NCI-H748 (cell line): Measurements from ENCODE around the gene HOXC10.

Source experiments
- DNase-seq: peaks from one replicate; lab custom pipeline; 2025; ENCODE audit not compliant: unreplicated experiment; lab: John Stamatoyannopoulos, UW

HOXC10 gene

DNA sequence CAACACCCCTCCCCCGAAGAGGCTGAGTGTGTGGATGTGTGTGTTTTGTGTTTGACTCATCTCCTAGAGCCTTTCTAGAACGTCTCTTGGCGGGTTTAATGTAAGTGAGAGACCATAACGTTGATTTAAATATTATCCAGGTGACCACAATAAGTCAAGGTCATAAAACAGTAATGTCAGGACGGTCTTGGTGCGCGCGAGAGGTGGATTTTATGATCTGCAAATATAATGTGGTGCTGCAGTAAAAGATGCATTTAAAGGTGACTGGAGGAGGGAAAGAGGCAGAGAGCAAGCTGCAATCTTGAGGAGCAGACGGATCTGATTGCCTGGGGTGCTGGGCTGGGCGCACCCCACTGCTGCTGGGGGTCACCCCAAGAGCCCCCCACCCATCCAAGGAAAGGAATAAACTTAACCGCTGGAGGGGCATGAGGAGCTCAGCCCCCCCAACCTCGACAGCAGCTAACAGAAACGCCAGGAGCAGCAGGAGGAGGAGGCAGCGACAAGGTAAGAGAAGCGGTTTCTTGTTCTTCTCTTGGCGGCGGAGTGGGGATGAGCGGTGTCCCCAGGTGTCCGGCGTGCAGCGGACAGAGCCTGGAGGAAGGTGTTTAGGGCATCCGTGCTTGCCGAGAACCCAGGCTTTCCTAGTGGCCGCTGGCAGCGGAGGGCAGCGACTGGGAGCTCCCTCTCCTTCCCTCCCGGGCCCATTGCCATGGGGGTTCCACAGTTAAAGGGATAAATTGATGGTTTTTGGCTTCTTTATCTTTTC, 5.5 kb downstream of the HOXC10 start:
- DNase-seq: peak; percentile 63

DNA sequence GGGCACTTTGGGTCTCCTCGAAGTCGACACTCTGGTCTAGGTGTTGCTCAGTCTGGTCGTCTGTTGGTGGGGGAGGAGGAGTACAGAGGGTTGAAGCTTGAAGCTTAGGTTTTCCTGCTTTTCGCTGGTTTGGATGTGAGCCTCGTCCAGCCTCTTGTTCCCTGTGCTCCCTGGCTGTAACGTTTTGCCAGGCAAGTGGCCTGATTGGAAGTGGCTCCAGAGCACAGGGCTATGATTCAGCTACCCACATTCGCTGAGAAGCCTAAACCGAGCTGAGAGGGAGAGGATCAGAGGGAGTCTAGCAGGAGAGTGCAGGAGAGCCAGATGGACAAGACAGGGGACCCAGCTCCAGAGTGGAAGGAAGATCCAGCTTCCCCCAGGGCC, 6.1 kb downstream of the HOXC10 start:
- DNase-seq: no peak

DNA sequence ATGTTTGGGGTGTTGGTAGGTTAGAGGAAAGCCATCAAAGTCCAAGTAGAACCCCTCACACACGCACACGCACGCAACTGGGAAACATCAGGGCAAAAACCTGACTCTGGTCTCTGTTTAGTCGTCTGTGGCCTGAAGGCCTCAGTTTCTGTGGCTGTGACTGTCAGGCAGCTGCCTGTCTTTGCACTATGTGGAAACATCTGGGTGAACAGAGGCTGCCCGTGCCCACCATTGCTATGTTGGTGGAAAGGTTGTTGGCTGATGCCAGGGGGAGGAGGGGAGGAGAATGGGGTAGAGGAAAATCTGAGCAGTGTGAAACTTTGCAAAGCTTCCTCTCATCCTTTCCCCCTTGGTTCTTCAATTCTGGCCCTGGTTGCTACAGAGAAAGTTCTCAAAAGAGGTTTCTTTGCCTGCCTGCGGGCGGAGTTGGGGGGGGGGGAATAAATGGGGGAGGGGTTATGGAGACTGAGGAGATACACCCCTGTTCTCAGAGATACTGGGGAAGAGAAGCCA, 7.5 kb downstream of the HOXC10 start:
- DNase-seq: no peak

DNA sequence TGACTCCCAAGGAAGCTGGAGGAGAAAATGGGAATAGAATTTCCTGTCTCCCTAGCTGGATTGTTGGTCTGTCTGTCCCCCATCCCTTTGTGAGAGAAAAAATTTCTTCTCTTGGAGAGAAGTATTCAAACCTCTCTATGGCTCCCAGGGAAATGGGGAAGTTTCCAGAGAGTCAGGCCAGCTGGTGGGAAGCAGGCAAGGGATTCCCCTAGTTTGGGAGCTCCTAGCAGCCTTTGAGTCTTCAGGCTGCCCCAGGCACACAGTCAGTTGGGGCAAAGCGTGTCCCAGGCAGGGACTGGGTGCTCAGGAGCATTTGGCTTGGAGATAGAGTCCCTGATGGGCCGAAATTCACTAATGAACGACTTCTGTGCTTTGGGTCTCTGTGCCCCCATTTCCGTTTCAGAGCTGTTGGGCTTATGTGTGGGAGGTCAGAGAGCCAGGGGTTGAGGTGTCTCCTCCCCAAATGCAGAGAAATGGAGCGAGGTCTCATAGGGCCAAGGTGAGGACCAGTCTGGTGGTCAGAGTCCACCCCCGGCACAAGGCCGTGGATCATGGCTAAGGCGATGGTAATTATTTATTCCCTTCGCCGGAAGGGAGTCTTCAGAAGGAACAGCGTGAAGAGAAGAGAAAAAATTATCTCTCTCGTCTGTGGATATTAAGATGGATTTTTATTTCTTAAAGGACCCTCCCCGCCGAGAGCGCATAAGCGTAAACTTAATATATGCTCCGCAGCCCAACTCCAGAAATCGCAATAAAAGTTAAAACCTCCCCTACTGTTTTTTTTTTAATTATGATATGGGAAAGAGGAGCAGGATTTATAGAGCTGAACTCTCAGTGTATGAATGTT, 8.4 kb downstream of the HOXC10 start:
- DNase-seq: no peak

DNA sequence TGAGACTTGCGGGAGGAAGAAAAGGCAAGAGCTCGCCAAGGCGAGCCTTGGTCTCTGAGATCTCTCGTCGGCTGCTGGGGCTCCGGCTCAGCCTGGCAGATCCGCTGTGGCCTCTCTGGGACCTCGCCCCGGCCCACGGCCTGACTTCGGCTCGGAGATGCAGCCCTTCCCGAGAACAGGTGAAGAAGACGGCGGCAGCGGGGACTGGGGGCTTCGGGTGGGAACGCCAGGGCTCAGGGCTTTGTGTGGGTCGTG, 9.0 kb downstream of the HOXC10 start:
- no peak for DNase-seq

DNA sequence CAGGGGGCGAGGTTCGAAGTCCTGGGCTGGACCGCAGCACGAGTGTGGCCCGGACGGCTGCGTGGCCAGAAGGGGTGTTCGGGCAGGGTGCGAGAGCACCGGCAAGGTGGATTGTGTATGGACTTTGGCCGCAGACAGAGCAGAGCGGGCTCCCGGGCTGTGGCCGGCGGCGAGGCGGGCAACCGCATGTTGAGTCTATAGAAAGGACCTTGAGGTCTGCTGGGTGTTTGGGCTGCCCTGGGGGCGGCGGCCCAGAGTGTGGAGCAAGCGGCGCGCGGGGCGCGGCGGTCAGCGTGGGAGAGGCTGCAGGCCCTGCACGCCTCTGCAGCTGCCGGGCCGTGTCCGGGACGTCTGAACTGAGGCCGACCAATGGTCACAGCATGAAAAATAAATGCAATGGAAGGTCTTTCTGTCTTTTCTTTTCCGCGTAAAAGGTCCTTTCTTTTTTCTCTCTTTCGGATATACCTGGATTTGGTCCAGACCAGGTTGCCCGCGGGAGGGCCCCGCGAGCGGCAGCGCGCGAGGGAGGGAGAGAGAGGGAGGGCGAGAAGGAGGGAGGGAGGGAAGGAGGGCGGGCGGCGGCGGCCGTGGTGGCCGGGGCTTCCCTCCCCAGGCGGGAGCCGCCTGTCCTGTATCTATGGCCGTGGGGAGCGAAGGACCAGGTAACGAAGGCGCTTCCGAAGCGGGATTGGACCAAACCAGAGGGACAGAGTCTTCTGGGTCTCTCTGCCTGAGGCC, 9.5 kb downstream of the HOXC10 start:
- peak; percentile 42 for DNase-seq

DNA sequence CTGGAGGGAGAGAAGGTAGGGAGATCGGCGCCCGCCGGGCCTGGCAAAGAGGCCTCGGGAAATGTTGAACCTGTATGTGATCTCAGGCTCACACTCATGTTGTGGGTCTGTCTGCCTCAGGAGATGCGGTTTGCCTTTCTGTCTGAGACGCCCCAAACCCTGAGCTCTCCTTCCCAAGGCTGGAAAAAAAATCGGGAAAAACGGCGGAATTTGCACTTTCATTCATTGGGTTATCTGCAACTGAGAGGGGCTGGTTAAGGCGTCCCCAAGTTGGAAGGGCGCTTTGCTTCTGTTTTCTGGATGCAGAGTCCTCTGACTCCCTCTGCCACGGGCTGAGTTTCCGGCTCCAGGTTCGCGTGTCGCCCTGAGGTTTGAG, 10.0 kb downstream of the HOXC10 start:
- DNase-seq: no peak

DNA sequence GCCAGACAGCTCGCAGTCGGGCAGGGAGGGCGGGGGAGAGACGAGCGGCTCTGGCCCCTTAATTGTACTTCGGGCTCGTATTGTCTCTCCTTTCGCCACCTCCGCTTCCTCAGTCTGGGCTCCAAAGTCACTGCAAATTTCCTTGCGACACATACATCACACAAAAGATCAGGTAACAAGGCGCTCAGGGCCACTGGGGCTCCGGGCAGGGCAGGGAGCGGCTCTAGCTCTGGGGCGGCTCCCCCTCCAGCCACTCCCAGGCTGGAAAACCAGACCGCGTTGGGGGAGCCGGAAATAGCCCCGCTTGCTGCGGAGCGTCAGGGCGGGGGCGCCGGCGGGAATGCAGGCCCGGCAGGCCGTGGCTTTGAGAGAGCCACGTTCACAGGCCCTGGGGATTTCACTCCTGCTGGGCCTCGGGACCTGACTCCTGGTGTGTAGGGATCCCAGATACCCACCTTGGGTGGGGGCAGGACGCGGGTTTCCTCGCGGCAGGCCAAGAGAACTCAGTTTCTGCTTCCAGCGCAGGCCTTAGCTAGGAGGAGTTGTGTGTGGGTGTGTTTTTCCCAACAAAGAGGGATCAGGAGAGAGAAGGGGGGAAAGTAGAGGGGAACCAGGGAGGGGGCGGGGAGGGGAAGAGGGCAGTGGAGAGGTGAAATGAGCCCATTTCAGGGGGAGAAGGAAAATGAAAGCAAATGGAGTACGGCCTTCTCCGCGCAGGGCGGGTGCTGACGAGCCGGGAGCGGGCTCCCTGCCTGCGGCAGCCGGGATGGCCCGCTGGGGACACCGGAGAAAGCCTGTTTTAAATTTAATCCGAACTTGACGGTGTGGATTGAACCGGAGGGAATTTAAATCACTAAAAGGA, 10.7 kb downstream of the HOXC10 start:
- peak; percentile 67 for DNase-seq

DNA sequence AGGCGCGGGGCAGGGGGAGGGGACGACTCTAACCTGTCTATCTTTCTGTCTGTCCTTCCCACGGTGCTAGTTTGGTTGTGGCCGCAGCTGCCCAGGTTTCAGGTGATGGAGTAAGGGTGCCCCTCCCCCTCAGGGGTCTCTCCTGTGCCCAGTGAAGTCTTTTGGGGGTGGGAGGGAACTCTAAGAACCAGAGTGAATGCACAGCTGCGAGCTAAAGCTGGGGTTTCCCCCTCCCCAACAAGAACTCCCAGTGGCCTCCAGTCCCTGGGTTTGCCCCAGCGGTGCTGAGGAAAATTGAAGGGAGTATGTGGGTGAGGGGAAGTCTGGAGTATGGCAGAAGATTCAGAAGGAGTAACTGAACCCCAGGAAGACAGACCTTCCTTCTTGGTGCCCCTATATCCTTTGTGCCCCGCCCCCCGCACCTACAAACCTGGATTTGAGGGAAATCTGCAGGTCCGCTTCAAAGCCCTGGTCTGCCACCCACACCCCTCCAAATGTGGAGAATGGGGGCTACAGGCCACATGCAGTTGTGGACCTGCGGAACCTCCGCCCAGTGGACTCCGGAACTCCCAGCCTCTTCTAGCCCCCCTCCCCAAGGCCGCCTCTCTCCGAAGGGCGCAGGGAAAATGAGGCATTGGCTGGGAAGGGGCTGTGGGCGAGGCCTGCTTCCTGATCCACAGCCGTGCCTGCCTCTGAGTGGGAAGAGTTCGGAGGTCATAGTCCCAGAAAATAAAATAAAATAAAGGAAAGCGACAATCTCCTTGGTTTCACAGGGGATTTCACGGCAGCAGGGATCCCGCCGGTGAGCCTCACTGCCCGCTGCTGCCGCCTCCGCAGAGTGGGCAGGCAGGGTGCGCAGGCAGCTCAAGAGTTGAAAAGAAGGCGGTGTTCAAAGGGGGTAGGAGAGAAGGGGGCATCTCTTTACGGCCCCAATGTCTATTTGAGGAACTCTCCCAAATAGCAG, 11.6 kb downstream of the HOXC10 start:
- DNase-seq: no peak

DNA sequence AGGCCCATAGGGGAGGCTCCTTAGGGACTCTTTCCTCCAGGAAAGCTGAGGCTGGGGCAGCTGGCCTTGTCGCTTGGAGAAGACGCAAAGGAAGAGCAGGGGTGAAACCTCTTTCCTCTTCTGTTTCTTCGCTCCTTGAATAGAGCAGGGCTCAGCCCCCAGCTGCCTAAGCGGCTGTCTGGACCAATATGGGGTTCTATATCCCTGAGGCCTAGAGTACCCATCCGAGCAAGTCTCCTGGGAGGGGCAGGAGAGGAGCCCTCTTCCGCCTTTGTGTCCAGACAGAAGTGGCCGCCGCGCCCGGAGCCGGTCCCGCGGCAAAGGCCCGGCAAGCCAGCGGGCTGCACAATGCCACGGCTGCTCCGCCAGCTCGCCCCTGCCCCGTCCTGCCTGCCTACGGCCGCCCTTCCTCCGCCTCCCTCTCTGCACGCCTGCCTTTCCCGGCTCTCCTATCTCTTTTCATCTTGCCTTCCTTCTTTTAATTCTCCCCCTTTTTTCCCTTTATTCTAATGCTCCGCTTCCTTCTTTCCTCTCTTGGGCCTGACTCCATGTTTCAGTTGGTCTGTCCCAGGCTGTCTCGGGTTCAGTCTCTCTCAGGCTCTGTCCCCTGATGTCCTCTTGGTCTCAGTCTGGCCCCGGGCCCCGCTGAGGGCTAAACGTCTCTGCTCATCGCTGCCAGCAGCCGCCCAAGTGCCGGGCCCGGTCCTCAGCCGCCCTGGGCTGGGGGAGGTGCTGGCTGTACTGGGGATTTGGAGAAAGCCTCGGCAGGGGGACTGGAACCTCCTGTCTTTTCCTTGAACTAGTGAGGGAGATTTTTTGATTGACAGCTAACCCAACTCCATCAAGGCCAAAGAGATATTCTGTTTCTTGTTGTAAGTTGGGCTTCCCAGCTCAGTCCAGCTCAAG, 12.5 kb downstream of the HOXC10 start:
- peak; percentile 11 for DNase-seq

DNA sequence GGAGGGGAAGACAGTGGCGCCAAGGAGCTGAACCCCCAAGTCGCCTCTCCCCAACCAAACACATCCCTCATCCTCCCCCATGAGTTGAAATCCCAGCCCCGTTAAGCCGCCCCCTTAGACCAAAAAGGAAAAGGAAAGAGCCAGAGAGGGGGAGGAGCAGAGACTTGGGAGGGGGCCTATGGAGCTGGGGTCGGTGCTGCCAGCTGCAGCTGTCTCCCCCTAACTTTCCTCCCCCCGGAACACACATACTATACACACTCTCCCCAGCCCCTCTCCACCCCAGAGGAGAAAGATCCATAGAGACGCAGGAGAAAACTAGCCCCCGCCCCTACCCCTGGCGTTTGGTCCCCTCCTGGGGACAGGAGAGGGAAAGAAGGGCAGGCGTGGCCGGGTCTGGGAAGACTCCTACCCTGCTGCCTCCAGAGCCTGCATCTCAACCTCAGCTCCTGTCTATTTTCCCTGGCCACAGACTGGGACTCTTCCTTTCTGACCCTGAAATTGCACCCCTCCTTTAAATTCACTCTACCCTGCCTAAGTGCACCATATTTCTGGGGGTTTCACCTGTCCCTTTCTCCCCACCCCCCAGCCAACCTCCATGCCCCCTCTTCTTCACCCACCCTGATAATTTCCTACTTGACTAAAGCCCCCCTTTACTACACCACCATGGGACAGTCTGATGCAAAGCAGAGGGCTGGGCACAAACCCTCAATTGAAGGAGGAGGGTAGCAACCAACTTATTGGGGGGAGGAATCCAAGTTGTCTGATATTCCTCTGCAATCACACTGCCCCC, 13.4 kb downstream of the HOXC10 start:
- DNase-seq: no peak

DNA sequence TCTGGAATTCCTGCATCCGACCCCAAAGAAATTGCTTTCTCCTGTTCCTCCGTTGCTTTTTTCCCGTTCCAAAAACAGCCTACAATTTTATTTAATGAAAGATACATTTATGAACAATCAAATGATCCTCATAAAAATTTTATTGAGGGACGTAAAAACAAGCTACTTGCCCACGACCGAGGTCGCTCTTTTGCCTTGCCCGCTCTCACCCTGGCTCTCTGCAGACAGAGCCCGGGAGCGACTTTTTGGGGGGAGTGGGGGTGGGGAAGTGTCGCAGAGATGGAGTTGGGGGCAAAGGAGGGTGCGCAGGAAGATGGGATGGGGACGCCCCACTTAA, 13.9 kb downstream of the HOXC10 start:
- DNase-seq: no peak

DNA sequence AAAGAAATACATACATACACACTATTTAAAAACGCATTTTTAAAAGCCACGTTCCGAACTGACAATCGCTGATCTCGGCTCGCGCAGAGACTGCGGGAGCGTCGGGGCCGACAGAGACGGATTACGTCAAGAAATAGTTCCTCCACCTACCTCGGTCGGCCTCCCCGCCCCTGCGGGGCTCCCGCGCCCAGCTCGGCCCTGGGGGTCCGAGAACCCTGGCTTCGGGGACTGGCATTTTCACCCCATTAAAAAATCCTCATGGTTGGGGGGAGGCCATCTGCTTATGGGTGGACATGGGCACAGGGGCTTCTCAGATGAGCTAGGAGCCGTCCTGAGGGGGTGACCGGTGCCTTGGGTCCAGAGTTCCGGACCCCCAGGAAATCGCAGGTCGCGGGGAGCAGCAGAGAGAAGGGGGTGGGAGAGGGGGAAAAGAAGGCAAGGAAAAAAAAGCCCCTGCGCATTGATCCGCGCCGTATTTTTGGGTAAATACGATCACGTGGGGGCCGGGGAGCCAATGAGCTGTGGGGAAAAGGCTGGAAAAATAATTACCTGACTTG, 14.7 kb downstream of the HOXC10 start:
- DNase-seq: peak; percentile 90

DNA sequence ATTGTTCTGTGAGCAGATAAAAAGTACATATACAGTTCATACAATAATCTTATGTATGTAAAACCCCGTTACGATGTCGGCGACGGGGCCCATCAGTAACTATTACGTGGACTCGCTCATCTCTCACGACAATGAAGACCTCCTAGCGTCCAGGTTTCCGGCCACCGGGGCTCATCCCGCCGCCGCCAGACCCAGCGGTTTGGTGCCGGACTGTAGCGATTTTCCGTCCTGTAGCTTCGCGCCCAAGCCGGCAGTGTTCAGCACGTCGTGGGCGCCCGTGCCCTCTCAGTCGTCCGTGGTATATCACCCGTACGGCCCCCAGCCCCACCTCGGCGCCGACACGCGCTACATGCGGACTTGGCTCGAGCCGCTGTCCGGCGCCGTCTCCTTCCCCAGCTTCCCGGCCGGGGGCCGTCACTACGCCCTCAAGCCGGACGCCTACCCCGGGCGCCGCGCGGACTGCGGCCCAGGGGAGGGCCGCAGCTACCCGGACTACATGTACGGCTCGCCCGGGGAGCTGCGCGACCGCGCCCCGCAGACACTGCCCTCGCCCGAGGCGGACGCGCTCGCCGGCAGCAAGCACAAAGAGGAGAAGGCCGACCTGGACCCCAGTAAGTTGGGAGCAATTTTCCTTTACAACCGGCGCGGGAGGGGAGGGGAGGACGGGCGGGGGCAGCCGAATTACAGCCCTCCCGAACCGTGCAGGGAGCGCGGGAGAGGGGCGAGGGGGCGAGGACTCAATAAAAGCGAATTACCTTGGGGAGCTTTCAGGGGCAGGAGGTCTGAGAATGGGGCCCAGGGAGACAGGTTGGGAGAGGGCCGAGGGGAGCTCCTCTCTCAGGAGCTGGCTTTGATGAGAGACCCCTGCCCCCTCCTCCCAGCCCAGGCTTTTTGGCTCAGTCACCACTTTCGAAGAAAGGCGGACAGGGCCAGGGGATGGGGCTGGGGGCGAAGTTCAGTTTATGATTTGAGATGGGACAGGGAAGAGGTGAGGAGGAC, 15.5 kb downstream of the HOXC10 start, which contains the start of gene HOXC9:
Gene HOXC9, plus strand, starts transcription at position 46 of the 999 bp plus-strand sequence. Its CDS starts 28 bp downstream, at position 74.
- peak; percentile 76 for DNase-seq

DNA sequence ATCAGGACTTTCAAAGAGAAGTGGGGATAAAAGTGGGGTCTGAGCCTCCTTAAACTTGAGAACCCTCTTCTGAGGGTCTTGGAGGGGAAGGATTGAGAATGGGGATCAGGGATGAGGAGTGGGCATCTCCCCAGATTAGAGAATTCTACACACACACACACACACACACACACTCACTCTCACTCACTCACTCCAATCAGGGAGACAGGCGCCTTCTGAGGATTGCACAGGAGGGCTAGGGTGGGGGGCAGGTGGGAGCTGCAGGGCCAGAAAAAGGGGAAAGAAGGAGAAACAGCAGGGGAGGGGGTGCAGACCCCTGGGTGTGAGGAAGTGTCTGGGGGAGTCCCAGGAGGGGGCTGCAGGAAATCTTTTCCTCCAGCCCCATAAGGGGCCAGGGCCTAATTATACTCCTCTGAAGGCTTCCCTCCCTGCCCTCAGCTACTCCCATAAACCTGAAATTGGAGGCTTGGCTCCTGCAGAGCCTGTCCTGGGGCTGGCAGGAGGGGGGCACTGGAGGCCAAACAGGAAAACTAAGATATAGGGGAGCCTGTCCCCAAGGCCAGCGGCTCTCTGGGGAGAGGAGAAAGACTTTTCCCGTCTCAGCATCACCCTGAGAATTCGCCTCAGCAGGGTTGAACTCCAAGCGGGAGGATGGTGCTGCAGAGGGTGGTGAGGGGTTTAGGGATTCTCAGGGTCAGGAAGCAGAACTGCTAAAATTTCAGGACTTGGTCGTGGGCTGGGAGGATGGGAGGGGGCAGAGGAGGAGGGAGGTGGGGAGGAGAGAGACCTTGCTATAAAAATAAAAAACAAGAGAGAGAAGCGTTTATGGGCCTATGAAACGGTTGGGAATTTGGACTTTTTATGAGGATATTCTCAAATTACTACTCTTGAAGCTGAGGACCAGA, 16.6 kb downstream of the HOXC10 start:
- no peak for DNase-seq
